ENCODE measurements around the gene IL13RA2. TPM values are rescaled to one million over a fixed set of nuclear protein-coding genes. Genes with fewer than 3 reads are reported as not detected.

Gene IL13RA2
- total and polyA plus RNA-seq, 9 of the 15 experiments (the other 6 are each of a cell fraction or from before 2014, with no cell fraction given), result 0.06 to 0.18 (median 0.15) TPM; not detected in 6

GRCh38 chrX:115011428-115011827 lies 6.0 kb downstream of the IL13RA2 start:
- BruUV-seq (replicated peaks), result no TSS peak

More at GRCh38 chrX:115011428-115011827, 6.0 kb downstream of the IL13RA2 start:
- Histone ChIP-seq H3K9me1 (ENCODE audit: control insufficient read depth, insufficient read depth, low read length) (no peaks in the 10 kb centered on the region), H3K4me1 (replicated peaks in 1 of 2; ENCODE audit: control insufficient read depth in 2 of 2, insufficient read depth in 2 of 2, low read length in 2 of 2) (no peaks in the 10 kb centered on the region), H3K36me3 (ENCODE audit: control insufficient read depth, insufficient read depth, low read length) (no peaks in the 10 kb centered on the region), H3K9ac (ENCODE audit: insufficient read depth in 1 of 2, low read depth in 2 of 2, low read length in 2 of 2) (no peak overlapping the region), H3K9me3 (replicated peaks; ENCODE audit: control insufficient read depth, insufficient read depth, low read depth, low read length) (no peaks in the 10 kb centered on the region), H3K27ac (ENCODE audit: extremely low read depth, low read depth, low read length) (no peak overlapping the region), H4K20me1 (replicated peaks; ENCODE audit: control insufficient read depth, insufficient read depth, low read length) (no peaks in the 10 kb centered on the region), H3K4me3 (no peak overlapping the region), H3K79me2 (ENCODE audit: control insufficient read depth, insufficient read depth, low read length) (no peaks in the 10 kb centered on the region), H2AFZ (ENCODE audit: low read depth, low read length) (no peak overlapping the region), H3K27me3 (ENCODE audit: control insufficient read depth in 2 of 2, insufficient read depth in 2 of 2, low read length in 2 of 2) (no peaks in the 10 kb centered on the region), H3K4me2 (ENCODE audit: insufficient read depth, low read length) (no peak overlapping the region)
- ATAC-seq (no peak), FAIRE-seq (no peak), DNase-seq (ENCODE audit: extremely low read depth in 1 of 4, low spot score in 3 of 4) (no peak)
- ChIA-PET POLR2A (no interaction called here), CTCF (ENCODE audit: low intra/inter-chr PET ratio) (no interaction called here)
- in situ Hi-C loops (cut with MboI), result no loop called here
- WGBS (ENCODE audit: insufficient coverage, low coverage, missing lambda C conversion rate), result 0% methylated on average over 1 of the region's 1 CpG
- intact Hi-C loops (cut with micrococcal nuclease), result no loop called here
- TF ChIP-seq LEF1 (IDR thresholded peaks at IDR 0.05), result no peak
- TF ChIP-seq GABPB2 (CRISPR knock-in tag; conservative IDR thresholded peaks at IDR 0.05), result no peak
- no peak for TF ChIP-seq MAX (CRISPR knock-in tag; IDR thresholded peaks at IDR 0.05)
- no peak for TF ChIP-seq IRF2 (CRISPR knock-in tag; IDR thresholded peaks at IDR 0.05)
- no peak for TF ChIP-seq BCL6 (CRISPR knock-in tag; IDR thresholded peaks at IDR 0.05)
- no peak for TF ChIP-seq L3MBTL2 (IDR thresholded peaks at IDR 0.05)
- TF ChIP-seq GMEB1 (CRISPR knock-in tag; IDR thresholded peaks at IDR 0.05), result no peak
